IMR-90 (cell line): ENCODE data around the gene MOXD1. TPM values are rescaled to one million over a fixed set of nuclear protein-coding genes. Genes with fewer than 3 reads are reported as not detected.

ENCODE experiments used
- ATAC-seq: fragments of 200-7000 bp; cut with Tn5 transposase; 2 replicates; pipeline ENCODE4 v1.9.1; 2020; ENCODE audit warnings: low read depth, mild to moderate bottlenecking, moderate library complexity
- BruUV-seq: library from RNA; stranded (reverse); fragments of 400-500 nt; replicated peaks from 2 replicates; lab custom pipeline; 2021; lab: Mats Ljungman, UMichigan
- CTCF ChIA-PET: fragments of 300-600 bp; formaldehyde crosslinking; extraction: SDS; loops from one replicate; lab custom pipeline; 2021; ENCODE audit warnings: antibody characterized with exemption; lab: Yijun Ruan, JAX
- POLR2A ChIA-PET: fragments of 300-600 bp; sonication (Branson Sonifier 250); formaldehyde crosslinking; loops from one replicate; lab custom pipeline; 2022; ENCODE audit warnings: antibody characterized with exemption; ENCODE audit not compliant: unreplicated experiment; lab: Charles Lee
- DNase-seq: peaks from one replicate; pipeline ENCODE4 v3.0.0; 2013
- H2AFZ ChIP-seq: replicated peaks from 2 replicates; pipeline ENCODE3; 2013; ENCODE audit warnings: low read length, mild to moderate bottlenecking; ENCODE audit not compliant: poor library complexity
- H2AK5ac ChIP-seq: 2 replicates; pipeline ENCODE4 v1.6.1; 2013; ENCODE audit warnings: low read depth, low read length, inconsistent platforms
- H2AK9ac ChIP-seq: replicated peaks from 2 replicates; pipeline ENCODE3; 2013; ENCODE audit warnings: mild to moderate bottlenecking, low read depth, low read length, moderate library complexity; ENCODE audit not compliant: poor library complexity
- H2BK120ac ChIP-seq: 2 replicates; pipeline ENCODE4 v1.6.1; 2013; ENCODE audit warnings: low read depth, low read length, inconsistent platforms
- H2BK15ac ChIP-seq: 3 replicates; pipeline ENCODE4 v1.6.1; 2013; ENCODE audit warnings: low read depth, low read length, inconsistent platforms
- H2BK20ac ChIP-seq: 2 replicates; pipeline ENCODE4 v1.6.1; 2013; ENCODE audit warnings: low read depth, mild to moderate bottlenecking, inconsistent platforms, low read length, moderate library complexity
- H2BK5ac ChIP-seq: 2 replicates; pipeline ENCODE4 v1.6.1; 2013; ENCODE audit warnings: mild to moderate bottlenecking, low read depth, low read length, inconsistent platforms; ENCODE audit not compliant: poor library complexity, severe bottlenecking
- H3K14ac ChIP-seq: replicated peaks from 2 replicates; pipeline ENCODE4 v1.6.1; 2013; ENCODE audit warnings: low read depth, low read length, inconsistent platforms
- H3K18ac ChIP-seq: 2 replicates; pipeline ENCODE4 v1.6.1; 2013; ENCODE audit warnings: low read depth, low read length, control low read depth
- H3K23ac ChIP-seq: 2 replicates; pipeline ENCODE4 v1.6.1; 2013; ENCODE audit warnings: low read depth, low read length, inconsistent platforms
- H3K27ac ChIP-seq: 2 replicates; pipeline ENCODE4 v1.5.1; 2013; ENCODE audit warnings: mild to moderate bottlenecking, control low read depth, low read length; ENCODE audit not compliant: insufficient read depth
- H3K27me3 ChIP-seq: 2 replicates; pipeline ENCODE4 v1.6.1; 2013; ENCODE audit warnings: low read length; ENCODE audit not compliant: control insufficient read depth, insufficient read depth
- H3K36me3 ChIP-seq: 2 replicates; pipeline ENCODE4 v1.6.1; 2013; ENCODE audit warnings: low read length, mixed read lengths; ENCODE audit not compliant: control insufficient read depth, insufficient read depth
- H3K4ac ChIP-seq: 2 replicates; pipeline ENCODE4 v1.6.1; 2013; ENCODE audit warnings: low read depth, low read length, inconsistent platforms
- H3K4me1 ChIP-seq: 2 replicates; pipeline ENCODE4 v1.6.1; 2013; ENCODE audit warnings: low read length, mixed read lengths; ENCODE audit not compliant: control insufficient read depth, insufficient read depth
- H3K4me2 ChIP-seq: 2 replicates; pipeline ENCODE4 v1.6.1; 2013; ENCODE audit warnings: low read depth, mild to moderate bottlenecking, control low read depth, low read length, moderate library complexity
- H3K4me3 ChIP-seq: 2 replicates; pipeline ENCODE4 v1.5.1; 2013; ENCODE audit warnings: low read depth, mild to moderate bottlenecking, control low read depth, low read length, moderate library complexity; ENCODE audit not compliant: insufficient read depth
- H3K56ac ChIP-seq: 2 replicates; pipeline ENCODE4 v1.6.1; 2013; ENCODE audit warnings: low read length, inconsistent platforms; ENCODE audit not compliant: insufficient read depth; ENCODE audit errors: extremely low read depth
- H3K79me1 ChIP-seq, 2 experiments: 2 replicates each; pipeline ENCODE4 v1.6.1; 2013; ENCODE audit warnings: low read length in 2 of 2, inconsistent platforms in 1 of 2, low read depth in 1 of 2
- H3K9ac ChIP-seq: 2 replicates; pipeline ENCODE4 v1.6.1; 2013; ENCODE audit warnings: low read depth, low read length, control low read depth
- H3K9me1 ChIP-seq: 2 replicates; pipeline ENCODE4 v1.6.1; 2013; ENCODE audit warnings: low read length, inconsistent platforms; ENCODE audit not compliant: insufficient read depth
- H3K9me3 ChIP-seq: 2 replicates; pipeline ENCODE4 v1.6.1; 2013; ENCODE audit warnings: low read length; ENCODE audit not compliant: control insufficient read depth, insufficient read depth
- H4K20me1 ChIP-seq: 2 replicates; pipeline ENCODE4 v1.6.1; 2013; ENCODE audit warnings: low read length, inconsistent platforms; ENCODE audit not compliant: insufficient read depth
- H4K5ac ChIP-seq: 2 replicates; pipeline ENCODE4 v1.6.1; 2013; ENCODE audit warnings: mild to moderate bottlenecking, low read depth, low read length, control low read depth
- H4K8ac ChIP-seq, 2 experiments: 2 replicates each; pipeline ENCODE4 v1.6.1; 2013; ENCODE audit warnings: low read depth in 2 of 2, low read length in 2 of 2, control low read depth in 1 of 2, inconsistent platforms in 1 of 2
- H4K91ac ChIP-seq: 2 replicates; pipeline ENCODE4 v1.6.1; 2013; ENCODE audit warnings: low read depth, low read length, inconsistent platforms; ENCODE audit not compliant: insufficient read depth
- CEBPB ChIP-seq: IDR thresholded peaks from 2 replicates; pipeline ENCODE4 v1.6.1; 2012; ENCODE audit warnings: low read depth, low read length, improper control_type of control experiment
- FOS ChIP-seq: fragments of 150-350 bp; IDR thresholded peaks from 2 replicates; pipeline ENCODE4 v1.6.1; 2016; ENCODE audit warnings: low read depth, low read length
- MAFK ChIP-seq: IDR thresholded peaks from 2 replicates; pipeline ENCODE4 v1.6.1; 2012; ENCODE audit warnings: low read depth, low read length, improper control_type of control experiment
- MXI1 ChIP-seq: IDR thresholded peaks from 2 replicates; pipeline ENCODE4 v1.6.1; 2012; ENCODE audit warnings: low read depth, mild to moderate bottlenecking, low read length, moderate library complexity, borderline replicate concordance
- RAD21 ChIP-seq: IDR thresholded peaks from 2 replicates; pipeline ENCODE4 v1.6.1; 2012; ENCODE audit warnings: low read length, improper control_type of control experiment
- RFX5 ChIP-seq: IDR thresholded peaks from 2 replicates; pipeline ENCODE4 v1.8.0; 2012; ENCODE audit warnings: low read depth, mild to moderate bottlenecking, low read length, moderate library complexity
- WGBS, 2 experiments: methylation state at CpG; one replicate each; pipeline versions ENCODE4 v1.1.5 to v1.1.7; 2013; ENCODE audit warnings: missing lambda C conversion rate in 2 of 2; ENCODE audit not compliant: insufficient read length in 1 of 2; ENCODE audit errors: extremely low coverage in 2 of 2; 5-methylcytosine and 5-hydroxymethylcytosine counted together
- dilution Hi-C: fragments of 300-500 bp; cut with HindIII; formaldehyde crosslinking; loops from one replicate; pipeline ENCODE4 v1.14.3; 2018; ENCODE audit warnings: low sequenced_read_pairs; ENCODE audit not compliant: unreplicated experiment
- in situ Hi-C: fragments of 300-500 bp; cut with MboI; formaldehyde crosslinking; loops from 3 replicates; pipeline ENCODE4 v1.14.3; 2019; ENCODE audit warnings: low sequenced_read_pairs, inconsistent platforms, mixed read lengths
- intact Hi-C: fragments of 100-400 bp; cut with micrococcal nuclease; formaldehyde crosslinking; loops from 2 replicates; pipeline ENCODE4 v1.10.0; 2022
- polyA plus RNA-seq, 3 experiments: library from polyadenylated mRNA; depleted of rRNA; stranded (reverse); fragments of >200 nt; gene quantifications; 2 replicates each; pipeline ENCODE4 v1.2.3, GENCODE V29; 2012; ENCODE audit warnings: low replicate concordance in 1 of 3
- total RNA-seq: library from RNA; depleted of rRNA; stranded (reverse); fragments of >200 nt; gene quantifications from 2 replicates; pipeline ENCODE4 v1.2.3, GENCODE V29; 2012

Gene MOXD1
- total and polyA plus RNA-seq, 2 of the 4 experiments (the other 2 are of a cell fraction): 10.0 to 19.4 TPM

DNA sequence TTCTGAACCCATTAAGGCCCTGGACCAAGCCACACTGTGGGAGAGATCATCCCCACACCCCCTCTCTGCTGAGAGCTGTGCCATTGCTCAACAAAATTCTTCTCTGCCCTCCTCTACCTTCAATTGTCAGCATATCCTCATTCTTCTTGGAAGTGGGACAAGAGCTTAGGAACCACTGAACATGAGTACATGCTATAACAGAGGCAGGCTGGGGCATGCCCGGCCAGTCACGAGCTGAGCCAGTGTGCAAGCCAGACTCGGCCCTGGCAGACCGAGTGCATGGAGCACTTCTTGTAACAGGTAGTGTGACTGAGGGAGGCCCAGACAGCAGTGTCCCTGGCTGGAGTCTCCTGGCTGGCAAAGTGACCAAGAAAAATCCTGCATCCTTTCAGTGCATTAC lies 149.2 kb downstream of the MOXD1 start:
- WGBS, 2 experiments: no CpG with 5 or more reads among the region's 4 CpGs
- no peak overlapping the region for H2AK9ac ChIP-seq
- no peaks in the 10 kb centered on the region for H4K20me1 ChIP-seq
- H3K27me3 ChIP-seq: peaks cover 1% of the 10 kb centered on the region; the same call in 1 of the 2 replicates
- no peak overlapping the region for H3K14ac ChIP-seq
- no peak overlapping the region for H3K4me3 ChIP-seq
- dilution Hi-C loops (no loop called here), intact Hi-C loops (no loop called here), in situ Hi-C loops (no loop called here)
- H2BK120ac ChIP-seq: no peak overlapping the region
- TF ChIP-seq CEBPB: no peak
- TF ChIP-seq RAD21: no peak
- TF ChIP-seq FOS: no peak
- no peak for TF ChIP-seq MXI1
- TF ChIP-seq MAFK: no peak
- TF ChIP-seq RFX5: no peak
- no peak overlapping the region for H3K23ac ChIP-seq
- peaks cover 4% of the 10 kb centered on the region for H3K4me1 ChIP-seq
- BruUV-seq: no TSS peak
- no peak overlapping the region for H2AK5ac ChIP-seq
- H4K8ac ChIP-seq: no peak overlapping the region
- H3K56ac ChIP-seq: no peak overlapping the region
- H3K36me3 ChIP-seq: no peaks in the 10 kb centered on the region
- no peak overlapping the region for H4K5ac ChIP-seq
- H3K4me2 ChIP-seq: no peak overlapping the region
- H3K18ac ChIP-seq: no peak overlapping the region
- H2BK20ac ChIP-seq: no peak overlapping the region
- no peak overlapping the region for H2AFZ ChIP-seq
- no peak overlapping the region for H3K27ac ChIP-seq
- ChIA-PET POLR2A (no interaction called here), CTCF (no interaction called here)
- ATAC-seq: no peak
- no peak overlapping the region for H2BK5ac ChIP-seq
- no peak overlapping the region for H2BK15ac ChIP-seq
- H3K9ac ChIP-seq: no peak overlapping the region
- peaks cover 7% of the 10 kb centered on the region; the same call in 1 of the 2 replicates for H3K9me3 ChIP-seq
- no peaks in the 10 kb centered on the region for H3K79me1 ChIP-seq
- H3K9me1 ChIP-seq: no peaks in the 10 kb centered on the region
- no peak overlapping the region for H3K4ac ChIP-seq
- H4K91ac ChIP-seq: no peak overlapping the region
- no peak for DNase-seq
